Measurements from ENCODE around the gene CTF1. TPM values are rescaled to one million over a fixed set of nuclear protein-coding genes. Genes with fewer than 3 reads are reported as not detected.
"Not testable (repeated sequence)": the region's sequence is repeated elsewhere in the genome, so short reads cannot be mapped to it uniquely, and the experiment has no call there.

CTF1 gene
- total RNA-seq, 1 donor from 2014 or later = 3.4 TPM

- Mint-ChIP-seq H3K4me3 (ENCODE audit: unreplicated experiment) (no peak overlapping the region), H3K36me3 (ENCODE audit: low read depth, unreplicated experiment) (peaks cover 4% of the 10 kb centered on the region), H3K4me1 (ENCODE audit: unreplicated experiment) (peaks cover 14% of the 10 kb centered on the region), H3K9me3 (ENCODE audit: unreplicated experiment) (no peaks in the 10 kb centered on the region), H3K27ac (ENCODE audit: unreplicated experiment) (no peak overlapping the region), H3K27me3 (ENCODE audit: unreplicated experiment) (no peaks in the 10 kb centered on the region)
- no peak for DNase-seq (ENCODE audit: low spot score)
- no peak for TF ChIP-seq CTCF (IDR thresholded peaks at IDR 0.05; ENCODE audit: unreplicated experiment)
These were observed 38.3 kb upstream of the CTF1 start for GRCh38 chr16:30858111-30858495.

DNA sequence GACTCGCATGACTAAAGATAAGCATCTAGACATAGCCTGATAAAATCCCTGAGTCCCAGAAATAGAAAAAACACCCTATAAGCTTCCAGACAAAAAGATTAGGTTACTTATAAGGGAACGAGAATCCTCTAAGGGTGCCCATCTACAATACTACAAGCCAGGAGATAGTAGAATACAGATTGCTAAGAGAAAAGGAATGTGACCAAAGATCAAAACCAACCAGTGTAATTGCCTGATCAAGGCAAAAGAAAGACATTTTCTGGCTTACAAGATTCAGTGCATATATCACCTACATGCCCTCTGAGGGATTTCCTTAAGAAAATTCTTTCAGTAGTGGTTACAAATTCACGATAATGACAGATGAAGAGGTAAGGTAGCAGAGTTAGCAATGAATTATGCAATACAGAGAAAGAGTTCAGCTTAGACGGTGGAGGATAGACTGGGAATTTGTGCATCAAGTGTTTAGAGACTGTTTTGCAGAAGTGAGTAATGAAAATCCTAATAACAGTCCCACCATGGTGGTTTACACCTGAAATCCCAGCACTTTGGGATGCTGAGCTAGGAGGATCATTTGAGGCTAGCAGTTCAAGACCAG is 37.5 kb upstream of the CTF1 start:
- Mint-ChIP-seq H3K36me3 (ENCODE audit: low read depth, unreplicated experiment) (peaks cover 4% of the 10 kb centered on the region), H3K4me3 (ENCODE audit: unreplicated experiment) (no peak overlapping the region), H3K9me3 (ENCODE audit: unreplicated experiment) (no peaks in the 10 kb centered on the region), H3K27ac (ENCODE audit: unreplicated experiment) (no peak overlapping the region), H3K27me3 (ENCODE audit: unreplicated experiment) (no peaks in the 10 kb centered on the region), H3K4me1 (ENCODE audit: unreplicated experiment) (peaks cover 14% of the 10 kb centered on the region)
- TF ChIP-seq CTCF (IDR thresholded peaks at IDR 0.05; ENCODE audit: unreplicated experiment) = no peak
- no peak for DNase-seq (ENCODE audit: low spot score)

- not testable (repeated sequence) for DNase-seq (ENCODE audit: low spot score); H3K36me3 Mint-ChIP-seq (ENCODE audit: low read depth, unreplicated experiment); H3K27me3 Mint-ChIP-seq (ENCODE audit: unreplicated experiment); H3K9me3 Mint-ChIP-seq (ENCODE audit: unreplicated experiment); H3K4me3 Mint-ChIP-seq (ENCODE audit: unreplicated experiment); H3K27ac Mint-ChIP-seq (ENCODE audit: unreplicated experiment)
- peaks cover 14% of the 10 kb centered on the region for H3K4me1 Mint-ChIP-seq (ENCODE audit: unreplicated experiment)
These were observed 35.7 kb upstream of the CTF1 start for GRCh38 chr16:30860729-30861128.

DNA sequence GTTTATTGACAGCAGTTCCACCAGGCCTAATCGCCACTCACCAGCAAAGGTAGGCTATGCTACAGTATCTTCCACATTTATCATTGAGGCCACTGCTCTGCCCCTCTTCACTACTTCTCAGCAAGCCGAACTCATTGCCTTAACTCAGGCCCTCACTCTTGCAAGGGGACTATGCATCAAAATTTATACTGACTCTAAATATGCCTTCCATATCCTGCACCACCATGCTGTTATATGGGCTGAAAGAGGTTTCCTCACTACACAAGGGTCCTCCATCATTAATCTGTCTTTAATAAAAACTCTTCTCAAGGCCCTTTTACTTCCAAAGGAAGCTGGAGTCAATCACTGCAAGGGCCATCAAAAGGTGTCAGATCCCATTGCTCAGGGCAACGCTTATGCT is 33.2 kb upstream of the CTF1 start:
- DNase-seq (ENCODE audit: low spot score); H3K4me3 Mint-ChIP-seq (ENCODE audit: unreplicated experiment); H3K36me3 Mint-ChIP-seq (ENCODE audit: low read depth, unreplicated experiment); H3K27me3 Mint-ChIP-seq (ENCODE audit: unreplicated experiment); H3K27ac Mint-ChIP-seq (ENCODE audit: unreplicated experiment); H3K9me3 Mint-ChIP-seq (ENCODE audit: unreplicated experiment): not testable (repeated sequence)
- peaks cover 14% of the 10 kb centered on the region for H3K4me1 Mint-ChIP-seq (ENCODE audit: unreplicated experiment)

DNA sequence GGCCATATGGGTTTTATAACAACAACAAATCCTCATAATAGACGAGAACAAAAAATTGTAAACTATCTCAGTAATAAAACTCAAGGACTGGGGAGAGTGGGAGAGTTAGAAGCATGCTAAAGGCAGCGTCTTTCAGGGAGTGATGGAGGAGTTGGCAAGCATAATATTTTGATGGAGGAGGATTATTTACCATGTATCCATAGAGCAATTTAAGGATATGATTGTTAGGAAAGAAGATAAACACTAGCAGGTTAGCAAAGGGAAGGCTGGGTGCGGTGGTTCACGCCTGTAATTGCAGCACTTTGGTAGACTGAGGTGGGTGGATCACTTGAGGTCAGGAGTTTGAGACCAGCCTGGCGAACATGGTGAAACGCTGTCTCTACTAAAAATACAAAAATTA is 30.4 kb upstream of the CTF1 start:
- H3K4me1 Mint-ChIP-seq (ENCODE audit: unreplicated experiment) = peaks cover 3% of the 10 kb centered on the region
- H3K27ac Mint-ChIP-seq (ENCODE audit: unreplicated experiment) = no peak overlapping the region
- TF ChIP-seq CTCF (IDR thresholded peaks at IDR 0.05; ENCODE audit: unreplicated experiment) = no peak
- no peak overlapping the region for H3K4me3 Mint-ChIP-seq (ENCODE audit: unreplicated experiment)
- H3K36me3 Mint-ChIP-seq (ENCODE audit: low read depth, unreplicated experiment) = no peaks in the 10 kb centered on the region
- H3K27me3 Mint-ChIP-seq (ENCODE audit: unreplicated experiment) = no peaks in the 10 kb centered on the region
- DNase-seq (ENCODE audit: low spot score) = no peak
- H3K9me3 Mint-ChIP-seq (ENCODE audit: unreplicated experiment) = no peaks in the 10 kb centered on the region

GRCh38 chr16:30867747-30868146 is 28.7 kb upstream of the CTF1 start:
- Mint-ChIP-seq H3K27ac (ENCODE audit: unreplicated experiment) (no peak overlapping the region), H3K9me3 (ENCODE audit: unreplicated experiment) (no peaks in the 10 kb centered on the region), H3K36me3 (ENCODE audit: low read depth, unreplicated experiment) (no peaks in the 10 kb centered on the region), H3K4me3 (ENCODE audit: unreplicated experiment) (no peak overlapping the region), H3K4me1 (ENCODE audit: unreplicated experiment) (no peaks in the 10 kb centered on the region), H3K27me3 (ENCODE audit: unreplicated experiment) (no peaks in the 10 kb centered on the region)
- TF ChIP-seq CTCF (IDR thresholded peaks at IDR 0.05; ENCODE audit: unreplicated experiment) = no peak
- no peak for DNase-seq (ENCODE audit: low spot score)
